Stimulated activated naive B cell treated with anti-CD40 and anti-IgM and Interleukin-4, amounts not matched to agents 10 μg/mL and 1 μg/mL and 100 μg/mL, for 72 hours (primary cell): ENCODE measurements around the gene FAM199X.

Source experiments
- ATAC-seq, 2 donors: fragments of 150-1000 bp; cut with Tn5 transposase; replicated peaks; 2 replicates each; pipeline ENCODE4 v1.10.0; 2021; ENCODE audit warnings: moderate library complexity in 1 of 2
- DNase-seq: peaks from one replicate; pipeline ENCODE4 v3.0.0; 2021
- H3K27ac Mint-ChIP-seq: one replicate; pipeline ENCODE4 v1.8.0; 2022; ENCODE audit warnings: mild to moderate bottlenecking, mixed read lengths
- H3K27me3 Mint-ChIP-seq, 2 donors: one replicate each; pipeline ENCODE4 v1.8.0; 2022; ENCODE audit warnings: mixed read lengths in 2 of 2
- H3K36me3 Mint-ChIP-seq, 2 donors: one replicate each; pipeline ENCODE4 v1.8.0; 2022; ENCODE audit warnings: mixed read lengths in 2 of 2, mild to moderate bottlenecking in 1 of 2
- H3K4me1 Mint-ChIP-seq, 2 donors: one replicate each; pipeline ENCODE4 v1.8.0; 2022; ENCODE audit warnings: mixed read lengths in 2 of 2, mild to moderate bottlenecking in 1 of 2
- H3K4me3 Mint-ChIP-seq, 2 donors: one replicate each; pipeline ENCODE4 v1.8.0; 2022; ENCODE audit warnings: mild to moderate bottlenecking in 2 of 2, mixed read lengths in 2 of 2, moderate library complexity in 1 of 2
- H3K9me3 Mint-ChIP-seq, 2 donors: one replicate each; pipeline ENCODE4 v1.8.0; 2022; ENCODE audit warnings: mixed read lengths in 2 of 2, mild to moderate bottlenecking in 1 of 2

FAM199X gene

GRCh38 chrX:104165894-104166734 is at the start of gene FAM199X:
TSS of gene FAM199X (plus strand) at chrX:104166453. CDS start at chrX:104166786, 333 bp downstream.
- Mint-ChIP-seq H3K36me3 (peaks cover 3 to 4% of the 10 kb centered on the region in 2 donors), H3K27me3 (peaks cover 0 to 4% of the 10 kb centered on the region in 2 donors), H3K4me1 (peaks cover 12 to 26% of the 10 kb centered on the region in 2 donors), H3K27ac (peak within 1 kb of the TSS; percentile 65), H3K4me3 (peak within 1 kb of the TSS; percentile 83 to 84), H3K9me3 (no peaks in the 10 kb centered on the region)
- ATAC-seq (peak; percentile 95 to 96), DNase-seq (peak; percentile 85)

- Mint-ChIP-seq H3K4me3 (no peak overlapping the region), H3K27ac (no peak overlapping the region), H3K9me3 (no peaks in the 10 kb centered on the region), H3K27me3 (no peaks in the 10 kb centered on the region), H3K4me1 (peaks cover 13 to 37% of the 10 kb centered on the region in 2 donors), H3K36me3 (no peaks in the 10 kb centered on the region)
- ATAC-seq (peak in 1 of 2 donors; percentile 41), DNase-seq (no peak)
Observed at GRCh38 chrX:104117759-104118158, 48.5 kb upstream of the FAM199X start.

GRCh38 chrX:104118765-104119164 is 47.5 kb upstream of the FAM199X start:
- no peaks in the 10 kb centered on the region for H3K36me3 Mint-ChIP-seq
- peaks cover 19 to 46% of the 10 kb centered on the region in 2 donors for H3K4me1 Mint-ChIP-seq
- DNase-seq (no peak), ATAC-seq (no peak)
- H3K9me3 Mint-ChIP-seq = no peaks in the 10 kb centered on the region
- H3K4me3 Mint-ChIP-seq = no peak overlapping the region
- H3K27ac Mint-ChIP-seq = no peak overlapping the region
- H3K27me3 Mint-ChIP-seq = no peaks in the 10 kb centered on the region

- Mint-ChIP-seq H3K4me1 (peaks cover 22 to 43% of the 10 kb centered on the region in 2 donors), H3K27ac (peak overlapping the region; percentile 90), H3K9me3 (no peaks in the 10 kb centered on the region), H3K36me3 (peaks cover 4 to 5% of the 10 kb centered on the region in 2 donors), H3K27me3 (no peaks in the 10 kb centered on the region), H3K4me3 (no peak overlapping the region)
- peak; percentile 84 to 94 for ATAC-seq
- no peak for DNase-seq
Observed at GRCh38 chrX:104122829-104123228, 43.4 kb upstream of the FAM199X start.

- H3K36me3 Mint-ChIP-seq = peaks cover 5 to 10% of the 10 kb centered on the region in 2 donors
- no peak overlapping the region for H3K27ac Mint-ChIP-seq
- no peak overlapping the region for H3K4me3 Mint-ChIP-seq
- no peak for DNase-seq
- no peaks in the 10 kb centered on the region for H3K9me3 Mint-ChIP-seq
- no peak for ATAC-seq
- peaks cover 22 to 36% of the 10 kb centered on the region in 2 donors for H3K4me1 Mint-ChIP-seq
- H3K27me3 Mint-ChIP-seq = no peaks in the 10 kb centered on the region
Observed at GRCh38 chrX:104126856-104127255, 39.4 kb upstream of the FAM199X start.

- Mint-ChIP-seq H3K9me3 (no peaks in the 10 kb centered on the region), H3K4me3 (no peak overlapping the region), H3K36me3 (peaks cover 0 to 6% of the 10 kb centered on the region in 2 donors), H3K27ac (no peak overlapping the region), H3K4me1 (peaks cover 19 to 22% of the 10 kb centered on the region in 2 donors), H3K27me3 (no peaks in the 10 kb centered on the region)
- no peak for DNase-seq
- no peak for ATAC-seq
Observed at GRCh38 chrX:104130808-104131207, 35.4 kb upstream of the FAM199X start.

- no peaks in the 10 kb centered on the region for H3K9me3 Mint-ChIP-seq
- no peaks in the 10 kb centered on the region for H3K27me3 Mint-ChIP-seq
- no peak for DNase-seq
- H3K27ac Mint-ChIP-seq = no peak overlapping the region
- H3K4me1 Mint-ChIP-seq = peaks cover 14 to 16% of the 10 kb centered on the region in 2 donors
- peaks cover 0 to 3% of the 10 kb centered on the region in 2 donors for H3K36me3 Mint-ChIP-seq
- H3K4me3 Mint-ChIP-seq = no peak overlapping the region
- no peak for ATAC-seq
Observed at GRCh38 chrX:104134583-104135261, 31.5 kb upstream of the FAM199X start.

- Mint-ChIP-seq H3K9me3 (no peaks in the 10 kb centered on the region), H3K27ac (no peak overlapping the region), H3K36me3 (peaks cover 0 to under 1% of the 10 kb centered on the region in 2 donors), H3K4me1 (peaks cover 14 to 16% of the 10 kb centered on the region in 2 donors), H3K27me3 (no peaks in the 10 kb centered on the region), H3K4me3 (no peak overlapping the region)
- ATAC-seq (no peak), DNase-seq (no peak)
Observed at GRCh38 chrX:104135677-104136076, 30.6 kb upstream of the FAM199X start.

- peak; percentile 73 to 86 for ATAC-seq
- H3K4me3 Mint-ChIP-seq = peak overlapping the region; percentile 48 to 58
- H3K4me1 Mint-ChIP-seq = peaks cover 14 to 16% of the 10 kb centered on the region in 2 donors
- no peak overlapping the region for H3K27ac Mint-ChIP-seq
- H3K9me3 Mint-ChIP-seq = no peaks in the 10 kb centered on the region
- H3K27me3 Mint-ChIP-seq = no peaks in the 10 kb centered on the region
- H3K36me3 Mint-ChIP-seq = no peaks in the 10 kb centered on the region
- DNase-seq = peak; percentile 44
Observed at GRCh38 chrX:104136241-104137019, 29.8 kb upstream of the FAM199X start.

- no peak overlapping the region for H3K27ac Mint-ChIP-seq
- H3K4me3 Mint-ChIP-seq = no peak overlapping the region
- peaks cover 14 to 16% of the 10 kb centered on the region in 2 donors for H3K4me1 Mint-ChIP-seq
- H3K36me3 Mint-ChIP-seq = no peaks in the 10 kb centered on the region
- H3K9me3 Mint-ChIP-seq = no peaks in the 10 kb centered on the region
- no peaks in the 10 kb centered on the region for H3K27me3 Mint-ChIP-seq
- no peak for ATAC-seq
- no peak for DNase-seq
Observed at GRCh38 chrX:104137496-104137895, 28.8 kb upstream of the FAM199X start.

- peaks cover 0 to 4% of the 10 kb centered on the region in 2 donors for H3K36me3 Mint-ChIP-seq
- H3K9me3 Mint-ChIP-seq = no peaks in the 10 kb centered on the region
- H3K27ac Mint-ChIP-seq = no peak overlapping the region
- H3K27me3 Mint-ChIP-seq = no peaks in the 10 kb centered on the region
- H3K4me1 Mint-ChIP-seq = peaks cover 4 to 17% of the 10 kb centered on the region in 2 donors
- no peak overlapping the region for H3K4me3 Mint-ChIP-seq
- DNase-seq = no peak
- no peak for ATAC-seq
Observed at GRCh38 chrX:104141087-104141760, 25.0 kb upstream of the FAM199X start.

GRCh38 chrX:104151037-104151436 is 15.2 kb upstream of the FAM199X start:
- no peak overlapping the region for H3K27ac Mint-ChIP-seq
- no peaks in the 10 kb centered on the region for H3K9me3 Mint-ChIP-seq
- no peaks in the 10 kb centered on the region for H3K27me3 Mint-ChIP-seq
- no peak overlapping the region for H3K4me3 Mint-ChIP-seq
- no peak for DNase-seq
- H3K4me1 Mint-ChIP-seq = peaks cover 8 to 17% of the 10 kb centered on the region in 2 donors
- no peaks in the 10 kb centered on the region for H3K36me3 Mint-ChIP-seq
- no peak for ATAC-seq

- no peaks in the 10 kb centered on the region for H3K27me3 Mint-ChIP-seq
- DNase-seq (peak; percentile 80), ATAC-seq (peak; percentile 92)
- no peaks in the 10 kb centered on the region for H3K36me3 Mint-ChIP-seq
- peak within 1 kb of the TSS; percentile 94 for H3K4me3 Mint-ChIP-seq
- peaks cover 2 to 10% of the 10 kb centered on the region in 2 donors for H3K4me1 Mint-ChIP-seq
- peak within 1 kb of the TSS; percentile 99 for H3K27ac Mint-ChIP-seq
- H3K9me3 Mint-ChIP-seq = no peaks in the 10 kb centered on the region
Observed at GRCh38 chrX:104156630-104157529, 9.4 kb upstream of the FAM199X start, which contains the start of gene SLC25A53. TSS of gene SLC25A53 (minus strand) at chrX:104157009. CDS start at chrX:104105257, 51,752 bp downstream.
